Thymus (tissue), 11 donors: ENCODE measurements around the gene KCNJ5. TPM values are rescaled to one million over a fixed set of nuclear protein-coding genes. Genes with fewer than 3 reads are reported as not detected.
A peak's percentile ranks its signal among the peaks of the same experiment; 100 is the strongest.

Source experiments
- DNase-seq, 9 donors: peaks; one replicate each; pipeline ENCODE4 v3.0.0-alpha.2; 2013; ENCODE audit warnings: low spot score in 9 of 9, low read depth in 6 of 9, missing footprints in 1 of 9
- H3K27ac ChIP-seq, 2 donors: one replicate each; pipeline ENCODE4 v1.5.1; 2013; ENCODE audit warnings: control low read depth in 1 of 2, low read depth in 1 of 2, low read length in 1 of 2, mild to moderate bottlenecking in 1 of 2, moderate library complexity in 1 of 2
- H3K27me3 ChIP-seq, 2 donors: one replicate each; pipeline ENCODE4 v1.5.1; 2013; ENCODE audit warnings: low read length in 1 of 2; ENCODE audit not compliant: control insufficient read depth in 2 of 2, insufficient read depth in 1 of 2
- H3K36me3 ChIP-seq, 2 donors: one replicate each; pipeline ENCODE4 v1.5.1; 2013; ENCODE audit warnings: low read length in 1 of 2, mild to moderate bottlenecking in 1 of 2, moderate library complexity in 1 of 2; ENCODE audit not compliant: control insufficient read depth in 2 of 2, insufficient read depth in 2 of 2
- H3K4me1 ChIP-seq, 2 donors: one replicate each; pipeline ENCODE4 v1.5.1; 2013; ENCODE audit warnings: low read length in 2 of 2; ENCODE audit not compliant: control insufficient read depth in 2 of 2, insufficient read depth in 2 of 2
- H3K4me3 ChIP-seq, 2 donors: one replicate each; pipeline ENCODE4 v1.5.1; 2013; ENCODE audit warnings: low read length in 2 of 2, control low read depth in 1 of 2, mild to moderate bottlenecking in 1 of 2
- H3K9me3 ChIP-seq, 2 donors: one replicate each; pipeline ENCODE4 v1.5.1; 2013; ENCODE audit warnings: low read length in 1 of 2, mild to moderate bottlenecking in 1 of 2; ENCODE audit not compliant: control insufficient read depth in 2 of 2, insufficient read depth in 1 of 2
- WGBS: extraction: QIAGEN DNeasy Blood & Tissue Kit; methylation state at CpG from one replicate; pipeline ENCODE4 v1.1.7; 2013; 5-methylcytosine and 5-hydroxymethylcytosine counted together
- polyA plus RNA-seq: library from polyadenylated mRNA; stranded (reverse); fragments of 200-250 nt; gene quantifications from one replicate; pipeline ENCODE4 v1.2.3, GENCODE V29; 2013
- total RNA-seq: library from RNA; stranded (reverse); fragments of 120-200 nt; gene quantifications from one replicate; pipeline ENCODE4 v1.2.4, GENCODE V29; 2013
- donor health status: healthy.

The KCNJ5 gene
- total and polyA plus RNA-seq, 2 donors = 0.55 to 7.2 TPM

GRCh38 chr11:128905345-128906184 lies 14.4 kb downstream of the KCNJ5 start:
- Histone ChIP-seq H3K36me3 (no peaks in the 10 kb centered on the region), H3K9me3 (peaks cover 1 to 5% of the 10 kb centered on the region in 2 donors), H3K27ac (peak overlapping the region; percentile 39 to 77), H3K4me1 (peaks cover 4 to 30% of the 10 kb centered on the region in 2 donors), H3K4me3 (peak overlapping the region; percentile 45 to 63), H3K27me3 (peaks cover 8 to 95% of the 10 kb centered on the region in 2 donors)
- 3% methylated on average over 45 of the region's 45 CpGs for WGBS
- DNase-seq = peak in 8 of 9 donors; percentile 19 to 60 (median 33)

- H3K9me3 ChIP-seq = peaks cover 1 to 5% of the 10 kb centered on the region in 2 donors
- H3K27ac ChIP-seq = no peak overlapping the region
- peaks cover 4 to 30% of the 10 kb centered on the region in 2 donors for H3K4me1 ChIP-seq
- no peaks in the 10 kb centered on the region for H3K36me3 ChIP-seq
- peak overlapping the region in 1 of 2 donors; percentile 63 for H3K4me3 ChIP-seq
- 85% methylated on average over 8 of the region's 8 CpGs for WGBS
- DNase-seq = no peak
- H3K27me3 ChIP-seq = peaks cover 8 to 86% of the 10 kb centered on the region in 2 donors
These were observed 15.3 kb downstream of the KCNJ5 start for GRCh38 chr11:128906185-128907050.

- no peaks in the 10 kb centered on the region for H3K36me3 ChIP-seq
- WGBS = 84% methylated on average over 4 of the region's 4 CpGs
- DNase-seq = no peak
- no peak overlapping the region for H3K4me3 ChIP-seq
- peaks cover 1 to 5% of the 10 kb centered on the region in 2 donors for H3K9me3 ChIP-seq
- peaks cover 8 to 74% of the 10 kb centered on the region in 2 donors for H3K27me3 ChIP-seq
- no peak overlapping the region for H3K27ac ChIP-seq
- H3K4me1 ChIP-seq = peaks cover 4 to 30% of the 10 kb centered on the region in 2 donors
These were observed 16.4 kb downstream of the KCNJ5 start for GRCh38 chr11:128907585-128907984.

GRCh38 chr11:128908391-128909246 lies 17.5 kb downstream of the KCNJ5 start:
- Histone ChIP-seq H3K9me3 (peaks cover 1 to 5% of the 10 kb centered on the region in 2 donors), H3K36me3 (no peaks in the 10 kb centered on the region), H3K4me3 (no peak overlapping the region), H3K27ac (peak overlapping the region; percentile 25 to 51), H3K27me3 (peaks cover 8 to 66% of the 10 kb centered on the region in 2 donors), H3K4me1 (peaks cover 4 to 27% of the 10 kb centered on the region in 2 donors)
- WGBS = 7% methylated on average over 12 of the region's 12 CpGs
- no peak for DNase-seq

- no peaks in the 10 kb centered on the region for H3K36me3 ChIP-seq
- H3K9me3 ChIP-seq = peaks cover 1 to 5% of the 10 kb centered on the region in 2 donors
- H3K4me3 ChIP-seq = no peak overlapping the region
- H3K27ac ChIP-seq = peak overlapping the region in 1 of 2 donors; percentile 51
- peaks cover 5 to 62% of the 10 kb centered on the region in 2 donors for H3K27me3 ChIP-seq
- 67% methylated on average over 8 of the region's 8 CpGs for WGBS
- DNase-seq = no peak
- H3K4me1 ChIP-seq = peaks cover 4 to 26% of the 10 kb centered on the region in 2 donors
These were observed 18.4 kb downstream of the KCNJ5 start for GRCh38 chr11:128909438-128910125.

GRCh38 chr11:128910576-128910975 lies 19.4 kb downstream of the KCNJ5 start:
- WGBS = 98% methylated on average over 3 of the region's 3 CpGs
- Histone ChIP-seq H3K4me1 (peaks cover 0 to 26% of the 10 kb centered on the region in 2 donors), H3K4me3 (no peak overlapping the region), H3K27ac (no peak overlapping the region), H3K36me3 (no peaks in the 10 kb centered on the region), H3K27me3 (peaks cover 3 to 54% of the 10 kb centered on the region in 2 donors), H3K9me3 (peaks cover 1 to 5% of the 10 kb centered on the region in 2 donors)
- no peak for DNase-seq

GRCh38 chr11:128911239-128911638 lies 20.1 kb downstream of the KCNJ5 start:
- peaks cover 1 to 4% of the 10 kb centered on the region in 2 donors for H3K9me3 ChIP-seq
- H3K4me1 ChIP-seq = peaks cover 0 to 22% of the 10 kb centered on the region in 2 donors
- DNase-seq = no peak
- H3K4me3 ChIP-seq = no peak overlapping the region
- no peaks in the 10 kb centered on the region for H3K36me3 ChIP-seq
- peaks cover 3 to 48% of the 10 kb centered on the region in 2 donors for H3K27me3 ChIP-seq
- 98% methylated on average over 17 of the region's 17 CpGs for WGBS
- no peak overlapping the region for H3K27ac ChIP-seq

GRCh38 chr11:128911701-128912100 lies 20.5 kb downstream of the KCNJ5 start:
- Histone ChIP-seq H3K36me3 (no peaks in the 10 kb centered on the region), H3K4me1 (peaks cover 0 to 21% of the 10 kb centered on the region in 2 donors)
- no peak for DNase-seq

More at GRCh38 chr11:128911701-128912100, 20.5 kb downstream of the KCNJ5 start:
- peaks cover 3 to 43% of the 10 kb centered on the region in 2 donors for H3K27me3 ChIP-seq
- no peak overlapping the region for H3K27ac ChIP-seq
- H3K9me3 ChIP-seq = no peaks in the 10 kb centered on the region
- H3K4me3 ChIP-seq = no peak overlapping the region
- WGBS = 96% methylated on average over 18 of the region's 18 CpGs
